GM04504 (cell line): ENCODE data around the gene PRDM5.
A peak's percentile ranks its signal among the peaks of the same experiment; 100 is the strongest.

Experiments
- DNase-seq: peaks from one replicate; pipeline ENCODE4 v3.0.0-alpha.2; 2012; ENCODE audit warnings: low read depth

The PRDM5 gene

DNA sequence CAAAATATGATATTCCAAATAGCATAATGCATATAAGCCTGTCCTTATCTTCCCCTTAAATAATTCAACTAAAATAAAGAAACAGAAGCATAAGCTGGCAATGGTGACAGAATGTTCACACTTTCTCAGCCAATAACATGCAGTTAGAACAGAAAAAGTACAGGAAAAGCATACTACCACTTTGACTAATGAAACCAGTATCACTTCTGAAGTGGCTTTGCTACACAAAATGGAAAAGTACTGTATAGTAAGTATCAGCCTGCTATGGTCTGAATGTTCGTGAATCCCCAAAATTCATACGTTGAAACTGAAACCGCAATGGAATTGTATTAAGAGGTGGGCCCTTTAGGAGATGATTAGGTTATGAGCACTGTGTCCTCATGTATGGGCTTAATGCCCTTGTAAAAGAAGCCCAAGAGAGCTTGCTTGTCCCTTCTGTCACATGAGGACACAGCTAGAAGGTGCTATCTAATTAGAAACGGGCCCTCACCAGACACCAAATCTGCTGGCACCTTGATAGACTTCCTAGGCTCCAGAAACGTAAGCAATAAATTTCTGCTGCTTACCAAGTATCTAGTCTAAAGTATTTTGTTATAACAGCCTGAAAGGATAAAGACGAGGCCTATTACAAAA, 102.6 kb downstream of the PRDM5 start:
- DNase-seq, result no peak

- DNase-seq, result no peak
Observed at GRCh38 chr4:120816296-120816965, 106.1 kb downstream of the PRDM5 start.

DNA sequence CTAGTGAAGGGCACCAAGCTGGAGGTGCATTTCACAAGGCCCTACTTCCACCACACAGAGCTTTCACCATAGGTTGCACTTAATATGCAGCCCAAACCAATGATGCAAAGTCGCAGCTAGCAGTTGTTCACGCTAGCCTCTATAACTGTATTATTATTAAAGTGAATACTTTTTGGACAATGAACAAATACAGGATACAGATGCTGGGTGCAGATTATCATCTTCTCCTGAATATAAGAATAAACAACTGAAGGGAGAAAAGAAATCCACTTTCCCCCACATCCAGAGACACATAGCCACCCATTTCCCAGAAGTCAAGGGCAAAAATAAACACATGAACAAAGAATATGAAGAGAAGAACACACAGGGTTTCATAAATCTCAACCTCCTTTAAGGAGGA, 107.2 kb downstream of the PRDM5 start:
- DNase-seq, result no peak

DNA sequence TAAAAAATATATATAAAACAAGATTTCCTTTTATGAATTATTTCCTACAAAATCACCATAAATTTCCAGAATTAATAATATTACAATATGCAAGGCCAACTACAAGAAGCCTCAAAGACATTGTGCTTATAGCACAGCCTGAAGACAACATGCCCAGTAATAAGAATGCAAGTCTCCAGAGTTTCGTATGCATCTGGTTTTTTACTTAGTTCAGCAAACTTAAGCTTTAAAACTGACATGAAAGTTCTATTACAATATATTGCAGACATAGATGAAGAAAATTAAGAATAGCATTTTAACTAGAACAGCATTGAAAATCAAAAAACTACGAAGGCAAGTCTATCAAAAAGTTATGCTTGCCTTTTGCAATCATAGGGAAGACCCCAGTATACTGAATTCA, 107.6 kb downstream of the PRDM5 start:
- no peak for DNase-seq

- DNase-seq, result no peak
Observed at GRCh38 chr4:120812216-120812615, 110.3 kb downstream of the PRDM5 start.

DNA sequence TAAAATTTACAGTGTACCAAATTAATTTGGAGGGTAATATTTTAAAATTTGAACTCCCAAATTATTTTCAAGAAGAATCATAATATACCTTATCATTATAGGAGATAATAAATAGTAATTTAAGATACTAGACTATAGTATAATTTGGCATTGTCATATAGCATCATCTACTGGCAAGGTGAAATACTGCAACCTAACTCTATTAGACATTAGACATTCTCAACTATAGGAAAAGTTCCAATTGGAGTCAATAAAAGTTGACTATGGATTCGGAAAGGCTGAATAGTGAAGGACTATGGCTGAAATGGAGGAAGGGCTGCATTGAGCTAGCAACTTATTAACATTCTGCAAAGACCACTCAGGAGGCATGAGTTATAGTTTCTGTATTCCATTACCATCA, 113.0 kb downstream of the PRDM5 start:
- DNase-seq, result no peak

DNA sequence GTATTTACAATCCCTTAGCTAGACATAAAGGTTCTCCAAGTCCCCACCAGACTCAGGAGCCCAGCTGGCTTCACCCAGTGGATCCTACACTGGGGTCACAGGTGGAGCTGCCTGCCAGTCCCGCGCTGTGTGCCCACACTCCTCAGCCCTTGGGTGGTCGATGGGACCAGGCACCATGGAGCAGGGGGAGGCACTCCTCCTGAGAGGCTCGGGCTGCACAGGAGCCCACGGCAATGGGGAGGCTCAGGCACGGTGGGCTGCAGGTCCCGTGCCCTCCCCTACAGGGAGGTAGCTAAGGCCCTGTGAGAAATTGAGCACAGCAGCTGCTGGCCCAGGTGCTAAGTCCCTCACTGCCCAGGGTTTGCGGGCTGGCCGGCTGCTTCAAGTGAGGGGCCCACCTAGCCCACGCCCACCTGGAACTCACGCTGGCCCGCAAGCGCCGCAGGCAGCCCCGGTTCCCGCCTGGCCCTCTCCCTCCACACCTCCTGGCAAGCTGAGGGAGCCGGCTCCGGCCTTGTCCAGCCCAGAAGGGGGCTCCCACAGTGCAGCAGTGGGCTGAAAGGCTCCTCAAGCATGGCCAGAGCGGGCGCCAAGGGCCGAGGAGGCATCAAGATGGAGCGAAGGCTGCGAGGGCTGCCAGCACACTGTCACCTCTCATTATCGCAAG, 113.9 kb downstream of the PRDM5 start:
- no peak for DNase-seq

GRCh38 chr4:120801137-120801758, 121.3 kb downstream of the PRDM5 start:
- no peak for DNase-seq

DNA sequence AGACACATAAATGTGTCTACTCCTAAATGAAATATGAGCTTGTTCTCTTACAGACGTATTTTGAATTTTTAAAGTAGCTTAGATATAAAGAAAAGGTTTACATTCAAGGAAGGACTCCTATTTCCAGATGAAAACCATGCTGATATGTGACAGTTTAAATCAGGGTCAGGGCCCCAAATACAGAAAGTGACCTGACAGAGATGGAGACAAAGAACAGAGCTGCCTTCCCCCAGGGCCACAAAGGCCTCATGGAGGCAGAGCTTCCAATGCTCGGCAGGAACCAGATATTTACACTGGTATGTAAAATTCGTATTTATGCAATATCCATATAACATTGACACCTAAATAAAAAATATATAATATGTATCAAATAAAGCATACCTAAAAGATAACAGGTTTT, 124.0 kb downstream of the PRDM5 start:
- no peak for DNase-seq

DNA sequence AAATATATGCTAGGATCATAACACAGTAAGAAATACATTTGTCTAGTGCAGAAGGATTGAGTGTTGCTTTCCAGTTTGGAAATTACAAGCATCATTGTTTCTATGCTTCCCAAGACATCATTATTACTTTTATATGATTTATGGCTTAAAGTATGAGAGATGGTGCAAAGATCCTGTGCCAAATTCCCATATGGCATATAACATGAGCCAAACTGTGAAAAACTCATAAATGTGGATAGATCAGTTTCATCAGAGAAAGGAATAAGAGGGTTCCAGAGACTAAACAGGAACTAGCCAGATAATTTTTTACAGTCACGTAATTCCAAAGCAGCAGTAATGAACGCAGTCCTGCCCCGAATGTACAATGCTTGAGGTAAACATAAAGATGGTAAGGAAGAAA, 126.3 kb downstream of the PRDM5 start:
- DNase-seq, result no peak

- DNase-seq, result no peak
Observed at GRCh38 chr4:120785202-120785601, 137.3 kb downstream of the PRDM5 start.

DNA sequence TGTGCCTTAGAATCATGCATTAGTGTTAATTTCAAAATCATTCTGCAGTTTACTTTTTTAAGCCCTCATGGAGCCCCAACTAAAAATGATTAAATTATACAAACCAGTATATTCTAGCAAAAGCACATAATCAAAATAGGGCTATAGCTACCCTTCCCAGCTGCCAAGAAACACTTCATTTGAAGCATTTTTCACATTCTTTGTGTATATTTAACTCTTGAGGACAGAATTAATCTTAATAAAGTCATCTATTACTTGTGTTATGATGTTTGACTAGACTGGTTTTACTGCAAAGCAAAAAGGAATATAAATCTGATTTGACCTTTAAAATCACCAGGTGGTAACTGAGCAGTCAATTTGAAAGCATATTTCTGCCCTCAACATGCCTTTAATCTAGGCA, 145.1 kb downstream of the PRDM5 start:
- DNase-seq, result no peak

GRCh38 chr4:120775431-120775830, 147.1 kb downstream of the PRDM5 start:
- no peak for DNase-seq

- DNase-seq, result no peak
Observed at GRCh38 chr4:120773641-120774040, 148.9 kb downstream of the PRDM5 start.

GRCh38 chr4:120771907-120772306, 150.6 kb downstream of the PRDM5 start:
- DNase-seq, result no peak

DNA sequence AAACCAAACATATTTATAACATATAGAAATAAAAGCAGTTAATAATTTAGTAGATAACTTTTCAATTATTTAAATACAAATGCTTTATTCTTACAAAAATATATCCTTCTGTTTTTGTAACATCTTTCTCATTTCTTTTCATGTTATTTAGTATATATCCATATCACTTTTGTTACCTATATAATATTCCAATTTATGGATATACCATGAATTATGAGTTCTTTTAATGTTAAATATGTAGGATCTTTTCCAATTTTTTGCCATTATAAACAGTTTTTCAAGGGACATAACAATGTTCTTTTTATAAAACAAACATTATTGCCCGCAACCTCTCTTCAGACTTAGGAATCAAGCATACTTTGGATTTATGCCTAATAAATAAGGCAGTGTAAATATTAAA, 151.6 kb downstream of the PRDM5 start:
- DNase-seq, result no peak

DNA sequence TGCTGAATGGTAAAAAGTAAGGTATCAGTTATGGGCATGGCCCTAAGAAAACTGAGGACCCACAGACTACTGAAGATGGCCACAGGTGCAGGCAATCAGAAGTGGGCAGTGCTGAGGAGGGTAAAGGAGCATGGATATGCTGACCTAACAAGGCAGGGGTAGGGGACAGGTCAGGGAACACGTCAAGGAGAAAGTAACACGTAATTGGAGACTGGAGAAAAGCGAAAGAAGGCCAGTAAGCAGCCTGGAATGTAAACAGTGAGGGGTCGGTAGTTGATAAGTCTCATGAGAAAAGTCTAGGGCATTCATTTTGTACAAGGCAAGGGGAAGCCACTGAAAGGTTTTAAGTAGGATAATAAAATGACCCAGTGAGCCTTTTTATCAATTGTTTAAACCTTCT, 153.3 kb downstream of the PRDM5 start:
- DNase-seq, result peak; percentile 31

DNA sequence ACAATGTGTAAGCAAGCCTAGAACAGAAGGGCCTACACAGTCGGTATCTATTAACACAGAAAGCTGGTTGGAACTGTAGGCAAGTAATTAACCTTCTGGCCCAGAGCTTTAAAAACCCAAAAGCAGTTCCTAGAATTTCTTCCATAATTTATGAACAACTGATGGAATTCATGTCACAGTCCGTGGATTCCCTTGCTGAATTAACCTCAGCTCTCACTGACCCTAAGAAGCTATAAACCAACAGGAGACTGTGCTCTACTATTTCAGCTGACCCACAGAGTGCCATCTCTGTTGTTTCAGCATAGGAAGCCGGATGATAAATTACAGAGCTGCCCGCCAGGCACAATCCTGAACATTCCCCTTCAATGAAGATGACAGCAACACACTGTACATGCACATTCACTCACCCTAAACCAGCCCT, 157.3 kb downstream of the PRDM5 start:
- DNase-seq, result no peak

GRCh38 chr4:120763650-120764049, 158.9 kb downstream of the PRDM5 start:
- no peak for DNase-seq

DNA sequence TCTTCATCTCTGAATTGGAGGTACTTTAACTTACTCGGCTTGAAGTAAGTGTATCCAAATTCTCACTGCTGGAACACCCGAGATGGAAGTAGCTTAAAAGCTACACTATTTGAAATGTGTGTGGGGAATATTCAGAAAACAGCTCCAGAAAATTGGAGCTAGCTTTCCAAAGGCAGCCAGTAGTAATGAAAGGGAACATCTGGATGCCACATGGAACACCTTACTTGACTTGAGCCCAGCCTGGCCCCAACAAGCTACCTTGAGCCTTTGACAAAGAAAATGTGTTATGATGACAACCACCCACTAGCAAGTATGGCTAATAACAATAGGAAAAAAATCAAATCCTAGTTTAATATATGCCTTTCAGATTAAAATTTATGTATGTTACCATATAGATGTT, 161.5 kb downstream of the PRDM5 start:
- no peak for DNase-seq

DNA sequence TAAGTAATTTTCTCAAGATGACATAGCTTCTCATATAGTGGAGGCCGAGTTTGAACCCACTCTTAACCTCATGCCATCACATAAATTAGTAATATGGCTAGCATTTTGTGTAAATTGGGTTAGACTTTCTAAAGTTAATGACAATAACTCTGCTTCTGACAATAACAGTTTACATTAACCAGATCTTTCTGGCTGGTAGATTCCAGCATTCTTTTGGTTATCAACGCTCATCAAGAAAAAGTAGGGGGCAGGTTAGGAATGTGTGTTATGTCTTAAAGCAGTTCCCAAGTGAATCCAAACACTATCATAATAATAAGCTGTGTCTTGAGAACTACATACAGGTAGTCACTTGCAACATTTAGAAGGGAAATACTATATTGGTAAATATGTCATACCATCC, 162.5 kb downstream of the PRDM5 start:
- DNase-seq, result no peak

DNA sequence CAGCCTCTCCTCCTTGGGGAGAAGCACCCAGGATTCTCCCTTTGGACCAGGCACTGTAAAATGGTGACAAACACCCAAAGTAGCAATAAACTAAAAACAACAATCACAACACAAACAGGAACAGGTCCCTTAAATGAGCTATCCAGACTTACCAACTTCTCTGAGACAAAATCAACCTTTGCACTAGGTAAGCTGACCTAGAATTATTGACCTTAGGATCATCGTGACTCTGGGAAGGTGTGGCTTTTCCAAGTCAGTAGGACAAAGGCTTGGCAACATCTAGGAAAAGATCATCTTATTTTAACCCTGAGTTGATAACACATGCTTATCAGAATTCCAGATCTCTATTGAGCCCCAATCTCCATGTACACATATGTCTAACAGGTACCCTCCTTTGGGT, 166.7 kb downstream of the PRDM5 start:
- DNase-seq, result no peak

DNA sequence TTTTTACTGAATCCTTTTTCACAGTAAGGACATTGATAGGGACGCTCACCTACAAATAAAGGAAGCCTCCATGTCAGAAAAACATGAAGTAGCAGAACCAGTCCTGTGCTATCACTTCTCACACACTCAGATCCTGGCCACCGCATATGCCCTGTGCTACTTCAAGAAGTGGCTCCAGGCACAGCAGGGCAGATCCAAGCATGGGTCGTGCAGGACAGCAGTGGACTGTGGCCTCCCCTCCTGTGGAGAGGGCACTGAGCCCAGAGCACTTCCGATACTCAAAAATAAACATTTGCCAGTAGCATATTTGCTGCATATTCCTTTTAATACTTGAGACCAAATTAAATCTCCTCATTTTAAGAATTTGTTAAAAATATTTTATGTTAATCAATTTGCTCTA, 167.9 kb downstream of the PRDM5 start:
- no peak for DNase-seq
